ENCODE measurements around the gene TMC1.

Gene TMC1

DNA sequence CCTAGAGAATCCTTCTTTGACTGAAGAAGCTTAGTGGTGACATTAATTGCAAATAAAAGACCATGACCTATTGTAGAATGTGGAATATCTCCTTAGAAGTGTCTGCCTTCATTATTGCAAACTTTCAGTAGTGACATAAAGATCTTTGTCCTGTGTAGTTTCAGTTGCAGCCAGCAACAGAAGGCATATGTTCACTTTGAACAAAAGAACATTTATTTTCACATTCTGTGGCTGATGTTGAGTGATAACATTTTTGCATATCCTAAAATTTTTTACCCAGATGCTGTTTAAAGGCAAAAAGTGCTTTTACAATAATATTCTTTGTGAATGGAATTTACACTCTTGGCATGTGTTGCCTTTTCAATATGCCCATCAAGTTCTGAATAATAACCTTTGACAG is 165.9 kb downstream of the TMC1 start:
- no peak for DNase-seq

DNA sequence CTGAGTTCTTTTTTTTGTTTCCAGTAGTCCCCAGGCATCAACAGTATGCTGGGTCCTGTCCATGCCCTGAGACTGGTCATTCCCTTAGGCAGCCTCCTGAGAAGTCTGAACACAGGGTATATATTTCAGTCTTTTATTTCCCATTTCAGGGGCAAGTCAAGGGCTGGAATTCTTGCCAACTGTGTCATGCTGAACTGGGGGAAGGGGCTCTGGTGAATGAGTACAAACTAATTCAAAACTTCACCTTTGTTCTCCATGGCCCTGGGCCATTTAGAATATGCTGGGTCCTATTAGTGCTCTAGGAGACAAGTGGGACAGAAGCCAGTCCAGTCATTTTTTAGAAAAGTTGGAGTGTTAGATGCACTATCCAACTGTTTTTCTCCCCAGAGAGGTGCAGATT is 170.3 kb downstream of the TMC1 start:
- DNase-seq, result no peak

DNA sequence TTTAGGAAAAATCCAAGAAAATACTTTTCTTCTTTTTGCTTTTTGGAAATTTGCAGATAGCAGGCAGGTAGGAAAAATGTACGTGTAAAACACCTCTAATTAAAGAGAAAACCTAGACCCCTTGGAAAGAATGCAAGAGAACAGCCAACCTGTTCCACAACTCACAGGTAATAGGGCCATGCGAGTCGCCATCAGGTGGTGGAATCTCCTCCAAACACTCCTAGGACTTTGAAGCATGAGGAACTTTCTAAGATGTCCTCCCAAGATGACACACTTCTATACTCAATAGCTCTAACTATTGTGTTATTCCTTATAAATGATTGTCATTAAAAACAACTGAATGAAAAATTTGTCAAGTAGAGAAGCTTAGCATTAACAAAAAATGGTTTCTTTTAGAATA is 174.0 kb downstream of the TMC1 start:
- no peak for DNase-seq

DNA sequence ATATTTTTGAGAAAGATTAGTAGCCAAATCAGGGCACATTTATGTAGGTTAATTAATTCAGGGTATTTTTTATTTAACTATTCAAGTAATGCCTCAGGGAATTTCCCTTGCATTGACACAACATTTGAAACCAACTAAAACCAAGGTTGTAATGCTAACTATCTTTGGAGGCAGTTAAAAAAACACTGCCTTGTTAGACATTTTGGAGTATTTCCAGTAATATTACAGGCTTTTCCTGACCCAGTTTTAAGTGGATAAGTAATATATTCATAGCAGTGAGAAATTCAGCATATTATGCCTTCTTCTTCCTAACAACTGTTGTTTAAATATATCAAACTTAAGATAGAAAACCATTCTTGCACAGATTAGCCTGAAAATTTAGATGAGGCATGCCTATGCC is 175.1 kb downstream of the TMC1 start:
- no peak for DNase-seq

DNA sequence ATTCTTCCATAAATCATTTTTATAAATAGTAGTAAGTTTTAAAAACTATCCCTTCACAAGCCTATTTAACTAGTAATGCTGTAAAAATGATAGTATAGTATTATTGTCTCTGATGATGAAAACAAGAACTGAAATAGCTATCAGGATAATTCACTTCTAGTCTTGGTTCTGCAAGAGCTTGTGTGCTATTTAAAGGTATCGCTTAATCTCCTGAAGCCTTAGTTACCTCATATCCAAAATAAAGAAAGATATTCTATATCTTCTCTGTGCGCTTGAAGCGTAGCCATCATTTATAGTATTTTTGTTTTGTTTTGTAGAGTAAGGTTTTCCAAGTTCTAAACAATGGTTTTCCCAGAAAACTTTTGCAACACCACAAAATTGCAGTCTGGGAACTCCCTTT is 180.1 kb downstream of the TMC1 start:
- DNase-seq, result no peak

DNA sequence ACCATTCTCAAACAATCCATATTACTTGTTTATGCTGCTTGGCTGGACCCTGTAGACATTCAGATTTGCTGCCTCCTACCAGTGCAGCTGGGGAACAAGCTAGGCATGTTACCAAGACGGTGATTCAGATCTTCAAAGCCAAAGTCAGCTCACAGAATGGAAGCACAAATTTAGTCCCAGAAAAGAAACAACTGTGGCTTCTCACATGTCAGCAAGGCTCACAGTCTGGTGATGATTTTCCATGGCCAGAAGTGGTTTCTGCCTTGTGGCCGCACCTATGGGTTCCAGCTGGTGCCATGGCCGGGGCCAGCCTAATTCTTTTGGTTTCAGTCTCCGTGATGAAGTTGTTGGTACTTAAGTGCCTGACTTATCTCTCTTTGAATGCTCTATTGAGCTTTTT is 182.2 kb downstream of the TMC1 start:
- DNase-seq, result no peak

DNA sequence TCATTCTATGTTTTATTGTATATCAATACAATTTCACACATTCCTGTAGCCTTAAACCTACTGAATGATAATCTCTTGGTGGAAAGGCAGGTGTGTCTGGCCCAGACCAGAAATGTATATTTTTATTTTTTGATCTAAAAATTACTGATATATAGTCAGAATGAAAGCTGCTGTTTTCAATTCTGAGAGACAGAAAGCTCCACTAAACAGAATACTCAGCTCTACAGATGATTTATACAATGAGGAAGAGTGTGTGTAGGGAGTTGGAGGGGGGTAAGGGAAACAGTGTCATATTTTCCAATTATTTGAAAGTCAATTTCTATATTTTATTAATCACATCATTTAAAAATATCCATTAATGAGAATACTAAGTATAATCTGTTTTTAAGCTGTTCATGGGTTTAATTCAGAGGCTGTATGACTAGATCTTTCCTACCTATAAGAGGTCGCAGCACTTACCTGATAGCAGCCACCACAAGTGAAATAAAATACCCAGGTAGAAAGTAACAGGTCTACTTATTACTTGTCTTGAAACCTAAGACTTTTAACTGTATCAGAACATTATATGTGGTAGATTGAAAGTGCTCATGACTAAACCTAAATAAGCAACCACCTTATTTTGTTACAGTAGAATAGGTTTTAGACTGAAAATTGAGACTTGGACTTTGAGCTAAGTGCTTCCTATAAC is 183.4 kb downstream of the TMC1 start:
- DNase-seq, result no peak

DNA sequence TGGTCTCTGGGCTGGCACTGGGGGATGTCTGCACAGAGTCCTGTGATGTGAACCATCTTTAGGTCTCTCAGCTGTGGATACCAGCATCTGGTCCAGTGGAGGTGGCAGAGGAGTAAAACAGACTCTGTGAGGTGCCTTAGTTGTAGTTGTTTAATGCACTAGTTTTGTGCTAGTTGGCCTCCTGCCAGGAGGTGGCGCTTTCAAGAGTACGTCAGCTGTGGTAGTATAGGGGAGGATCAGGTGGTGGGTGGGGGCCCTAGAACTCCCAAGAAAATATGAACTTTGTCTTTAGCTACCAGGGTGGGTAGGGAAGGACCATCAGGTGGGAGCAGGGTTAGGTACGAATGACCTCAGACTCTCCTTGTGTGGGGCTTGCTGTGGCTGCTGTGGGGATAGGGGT is 197.1 kb downstream of the TMC1 start:
- no peak for DNase-seq

DNA sequence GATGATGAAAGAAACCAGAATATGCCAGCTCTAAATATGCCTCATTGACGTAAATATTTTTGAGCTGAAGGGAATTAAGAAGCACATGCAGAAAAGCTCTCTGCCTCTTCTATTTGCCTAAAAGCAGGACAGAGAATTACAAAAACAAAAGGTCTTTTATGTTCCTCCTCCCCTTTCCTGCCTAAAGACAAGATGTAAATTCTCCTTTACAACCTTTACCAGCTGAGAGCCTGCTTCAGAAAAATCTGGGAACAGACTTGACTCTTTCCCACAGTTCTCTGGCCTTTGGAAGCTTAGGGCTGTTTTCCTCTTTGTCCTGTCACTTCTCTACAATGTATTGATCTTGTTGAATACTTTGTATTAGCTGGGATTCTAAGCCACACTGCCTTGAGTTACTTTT is 199.7 kb downstream of the TMC1 start:
- no peak for DNase-seq

DNA sequence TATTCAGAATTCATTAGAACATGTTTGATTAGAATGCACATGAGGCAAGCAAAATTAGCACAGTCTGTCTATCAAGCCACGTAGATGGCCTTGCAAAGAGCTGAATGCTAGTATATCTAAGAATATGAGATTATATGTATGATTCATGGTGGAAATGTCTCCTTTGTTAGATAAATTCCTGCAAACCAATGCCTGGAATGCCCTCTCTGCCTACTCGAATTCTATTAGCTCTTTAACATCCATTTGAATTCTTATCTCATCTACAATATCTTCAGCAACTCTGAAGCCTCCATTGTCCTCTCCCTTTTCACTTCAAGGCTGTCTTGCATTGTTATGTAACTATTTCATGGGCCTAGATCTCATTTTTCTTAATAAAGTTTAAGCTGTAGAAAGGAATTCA is 205.5 kb downstream of the TMC1 start:
- no peak for DNase-seq

DNA sequence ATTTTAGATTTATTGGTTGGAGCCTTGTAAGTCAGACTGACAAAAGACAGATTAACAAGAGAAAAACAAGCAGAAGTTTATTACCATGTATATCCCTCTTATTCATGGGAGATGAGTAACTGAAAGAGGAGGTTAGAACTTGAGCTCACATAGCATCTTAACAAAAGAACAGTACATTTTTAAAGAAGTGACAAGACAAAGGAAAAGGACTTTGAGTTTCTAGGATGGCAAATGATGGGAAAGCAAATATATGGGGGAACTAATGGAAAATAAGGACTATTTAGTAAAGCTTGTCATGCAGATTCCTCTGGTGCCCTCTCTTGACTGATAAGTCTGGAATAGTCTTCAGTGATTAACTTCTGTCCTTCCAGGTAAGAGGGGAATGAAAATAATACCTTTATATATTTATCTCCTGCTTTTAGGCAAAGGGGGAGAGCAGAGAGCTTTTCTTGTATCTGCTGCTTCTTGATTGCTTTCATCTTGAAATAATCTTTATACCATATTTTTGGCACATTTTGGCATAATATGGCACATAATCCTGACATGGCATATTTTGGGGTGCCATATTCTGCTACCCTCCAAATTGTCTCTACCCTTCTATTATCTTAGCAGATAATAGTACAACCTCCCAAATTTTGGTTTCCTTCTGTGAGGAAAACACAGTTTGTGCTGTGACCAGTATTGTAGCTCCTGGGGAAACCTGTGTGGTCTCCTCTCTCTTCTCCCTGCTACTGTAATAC is 206.8 kb downstream of the TMC1 start:
- no peak for DNase-seq

DNA sequence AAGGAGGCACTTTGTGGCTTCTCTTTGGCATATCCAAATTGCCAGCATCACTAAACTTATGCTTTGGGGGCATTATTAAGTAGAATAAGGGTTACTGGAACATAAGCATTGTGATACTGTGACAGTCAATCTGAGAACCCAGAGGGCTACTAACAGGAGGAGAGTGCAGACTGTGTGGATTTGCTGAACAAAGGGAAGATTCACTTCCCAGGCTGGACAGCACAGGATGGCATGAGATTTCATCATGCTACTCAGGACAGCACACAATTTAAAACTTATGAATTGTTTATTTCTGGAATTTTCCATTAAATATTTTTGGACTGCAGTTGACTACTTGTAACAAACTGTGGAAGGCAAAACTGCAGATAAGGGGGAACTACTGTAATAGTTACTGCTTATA is 212.5 kb downstream of the TMC1 start:
- no peak for DNase-seq

DNA sequence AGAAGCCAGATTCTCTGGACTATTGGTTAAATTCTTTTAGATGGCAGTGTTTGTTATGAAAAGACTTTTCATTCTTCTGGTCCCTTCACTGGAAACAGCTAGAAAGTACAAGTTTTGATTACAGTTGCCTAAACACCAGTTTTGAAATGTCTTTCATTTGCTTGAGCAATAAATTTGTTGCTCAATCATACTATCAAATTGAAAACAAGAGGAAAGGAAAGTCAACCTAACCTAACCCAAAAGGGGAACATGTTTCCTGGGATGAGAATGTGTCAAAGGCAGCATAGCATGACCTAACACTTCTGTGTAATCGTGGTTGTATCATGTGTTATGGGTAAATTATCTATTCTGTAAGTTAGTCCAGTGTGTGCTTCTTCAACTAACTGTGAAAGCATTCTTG is 213.2 kb downstream of the TMC1 start:
- DNase-seq, result no peak

DNA sequence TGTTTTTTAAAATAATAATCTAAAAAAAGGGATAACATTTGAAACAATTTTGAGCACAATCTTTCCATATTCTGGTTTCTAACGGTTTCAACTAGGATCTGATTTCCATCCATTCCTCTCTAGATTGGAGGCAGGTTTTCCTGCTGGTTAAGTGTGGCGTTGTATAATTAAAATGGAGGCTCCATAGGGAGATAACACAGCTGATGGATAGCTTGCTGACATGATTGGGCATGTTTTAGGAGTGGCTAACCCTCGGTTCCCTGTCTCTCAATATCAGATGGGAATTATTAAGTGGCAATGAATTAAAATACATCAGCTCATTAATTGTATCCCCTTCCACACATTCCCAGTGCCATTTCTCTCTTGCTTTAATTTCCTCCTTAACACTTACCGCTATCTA is 222.4 kb downstream of the TMC1 start:
- no peak for DNase-seq

DNA sequence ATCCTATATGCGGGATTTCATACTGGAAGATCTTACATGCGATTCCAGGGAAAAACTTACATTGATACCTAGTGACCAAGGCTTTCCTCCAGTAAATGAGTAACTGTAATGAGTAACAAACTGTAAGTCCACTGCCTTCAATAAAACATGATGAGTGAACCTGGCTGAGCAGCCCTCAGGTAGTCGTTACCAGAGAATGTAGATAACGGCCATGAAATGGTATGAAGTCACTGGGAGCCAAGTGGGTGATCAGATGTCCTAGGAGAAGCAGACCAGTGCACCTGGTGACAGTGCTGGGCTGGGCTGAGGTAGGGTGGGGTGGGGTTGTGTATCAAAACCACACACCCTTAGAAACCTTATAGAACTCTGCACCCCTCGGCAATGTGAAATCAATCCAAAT is 227.9 kb downstream of the TMC1 start:
- DNase-seq, result no peak

DNA sequence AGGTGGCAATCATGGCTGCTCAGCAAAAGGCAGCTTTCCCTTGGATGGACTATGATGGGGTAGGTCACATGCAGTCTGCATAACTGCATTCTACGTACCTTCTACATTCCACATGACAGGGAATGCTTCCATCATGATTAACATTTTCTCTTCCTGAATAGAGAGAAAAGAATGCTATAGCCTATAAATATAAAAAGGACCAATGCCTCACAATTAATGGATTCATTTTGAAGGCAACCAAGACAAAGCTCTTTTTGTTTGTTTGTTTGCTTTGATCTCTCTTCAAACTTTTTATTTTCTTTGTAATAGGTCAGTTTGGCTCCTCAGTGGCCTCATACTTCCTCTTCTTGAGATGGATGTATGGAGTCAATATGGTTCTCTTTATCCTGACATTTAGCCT is 230.1 kb downstream of the TMC1 start:
- no peak for DNase-seq

DNA sequence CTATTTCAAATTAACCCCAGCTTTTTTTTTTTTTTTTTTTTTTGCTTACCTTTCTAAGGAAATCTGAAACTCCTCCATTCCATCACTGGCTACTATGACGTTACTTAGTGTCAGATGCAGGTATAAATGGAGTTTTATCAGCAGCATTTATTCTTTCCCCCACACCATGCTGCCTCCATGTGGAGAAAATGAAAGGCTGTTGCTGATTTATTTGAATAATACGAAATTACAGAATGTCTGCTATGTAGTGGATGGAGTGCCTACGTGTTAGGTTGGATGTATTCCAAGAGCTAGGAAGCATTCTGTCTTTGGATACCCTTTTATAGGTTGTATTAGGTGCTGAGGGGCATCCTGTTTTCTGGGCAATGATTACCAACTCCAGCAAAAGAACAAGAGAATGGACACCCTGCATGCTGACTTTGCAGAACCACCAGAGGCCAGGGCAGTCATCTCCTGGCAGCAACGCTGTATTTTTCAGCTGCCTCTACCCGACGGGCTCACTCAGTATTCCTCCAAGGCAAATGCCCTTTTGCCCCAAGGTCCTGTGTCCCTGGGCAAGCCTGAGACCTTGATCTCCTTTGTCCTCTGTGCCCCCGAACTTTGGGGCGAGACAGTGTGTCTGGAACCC is 232.0 kb downstream of the TMC1 start:
- peak; percentile 58 for DNase-seq

DNA sequence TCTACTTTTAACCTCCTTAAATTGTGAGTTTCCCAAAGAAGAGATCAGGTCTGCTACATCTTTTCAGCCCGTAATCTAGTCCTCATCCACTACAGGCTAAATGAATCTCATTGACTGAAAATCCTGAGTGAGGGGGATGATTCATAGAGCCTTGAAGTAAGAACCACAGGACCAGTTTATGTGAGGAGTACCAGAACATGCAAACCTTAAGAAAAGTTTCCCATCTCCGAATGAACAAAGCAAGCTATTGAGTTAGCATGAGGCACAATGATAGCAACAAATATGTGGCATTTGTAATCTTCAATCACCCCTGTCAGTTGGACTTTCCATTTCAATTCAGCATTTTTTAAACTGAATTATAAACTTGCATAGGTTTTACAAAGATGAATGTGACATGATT is 234.4 kb downstream of the TMC1 start:
- no peak for DNase-seq

DNA sequence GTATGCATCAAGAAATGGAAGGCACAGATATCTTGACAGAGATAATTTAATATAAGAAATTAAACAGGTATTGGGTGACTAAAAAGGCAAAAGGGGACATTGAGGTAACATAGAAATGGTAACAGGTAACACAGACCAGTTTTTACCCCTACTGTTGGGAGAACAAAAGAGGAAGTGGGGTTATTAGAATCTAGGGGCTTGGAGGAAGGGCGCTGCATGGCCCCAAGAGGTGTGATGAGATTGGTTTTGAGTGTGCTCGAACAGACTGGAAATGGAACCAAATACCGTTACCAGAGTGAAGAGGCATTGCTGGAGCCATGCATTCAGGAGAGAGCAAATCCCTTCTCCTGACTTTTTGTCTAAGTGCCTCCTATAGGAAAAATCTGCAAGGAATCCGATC is 237.5 kb downstream of the TMC1 start:
- no peak for DNase-seq

DNA sequence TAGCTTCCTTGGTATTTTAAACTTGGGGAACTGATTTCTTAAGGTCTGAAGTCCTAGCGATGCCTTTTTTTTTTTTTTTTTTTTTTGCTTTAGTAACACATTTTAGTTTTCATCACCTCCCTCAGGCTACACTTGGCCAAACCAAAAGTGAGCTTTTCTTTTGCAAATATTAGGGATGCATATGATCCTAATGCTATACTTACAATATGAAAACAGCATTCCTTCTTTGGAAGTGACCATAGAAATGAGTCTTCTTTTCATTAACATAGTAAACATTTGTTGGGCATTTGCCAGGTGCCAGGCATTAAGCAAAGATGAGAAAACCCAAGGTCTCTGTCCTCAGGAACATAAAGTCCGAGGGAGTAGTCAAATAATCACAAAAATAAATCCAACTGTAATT is 241.6 kb downstream of the TMC1 start:
- DNase-seq, result no peak

DNA sequence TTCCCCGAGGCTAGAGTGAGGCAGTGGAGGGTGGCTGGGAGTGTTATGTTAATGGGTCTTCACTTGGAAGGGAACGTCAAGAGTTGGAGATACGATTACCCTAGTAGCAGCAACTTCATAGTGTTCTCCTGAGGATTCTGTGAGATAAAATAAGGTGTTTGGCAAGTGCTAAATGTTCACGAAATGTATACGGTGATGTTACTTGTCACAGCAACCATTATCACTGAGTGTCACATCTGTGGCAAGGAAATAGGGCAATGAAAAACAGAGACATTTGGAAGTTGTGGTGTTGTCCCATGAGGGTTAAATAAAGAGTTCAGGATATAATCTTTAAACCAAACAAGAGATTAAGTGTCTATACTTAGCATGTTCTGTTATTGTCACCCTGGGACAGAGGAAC is 248.1 kb downstream of the TMC1 start:
- no peak for DNase-seq

DNA sequence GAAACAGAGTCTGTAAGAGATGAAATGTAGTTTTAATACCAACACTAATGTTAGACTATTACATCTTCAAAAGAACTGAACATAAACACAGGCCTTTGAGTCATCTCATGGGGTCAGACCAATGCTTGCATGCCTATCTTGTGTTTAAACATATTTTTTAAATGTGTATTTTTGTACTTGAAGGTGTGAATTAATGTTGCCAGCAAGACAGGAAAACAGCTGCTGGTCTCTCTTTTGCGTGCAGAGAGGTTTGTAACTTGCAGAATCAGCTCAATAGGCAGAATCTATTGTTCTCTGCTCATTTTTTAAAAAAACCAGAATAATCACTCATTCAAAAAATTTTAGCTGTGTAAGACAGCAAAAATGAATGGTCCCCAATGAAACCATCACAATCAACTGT is 251.3 kb downstream of the TMC1 start:
- no peak for DNase-seq

DNA sequence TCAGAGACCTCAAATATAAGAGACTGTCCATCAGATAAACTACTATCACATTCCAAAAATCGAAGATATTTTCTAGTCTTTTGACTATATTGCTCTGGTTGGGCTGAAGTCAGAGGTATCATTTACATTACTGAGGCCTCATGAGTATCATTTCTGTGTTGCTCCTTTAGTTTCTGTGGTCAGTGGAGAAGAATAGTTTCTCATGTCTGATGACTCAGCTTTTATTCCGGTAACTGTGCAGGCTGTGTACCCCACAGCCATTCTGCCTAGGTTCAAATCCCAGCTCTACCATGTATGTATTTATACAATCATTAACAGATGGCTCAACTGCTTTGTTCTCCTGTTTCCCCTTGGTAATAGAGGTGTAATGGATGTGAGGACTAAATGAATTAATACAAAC is 252.2 kb downstream of the TMC1 start:
- DNase-seq, result no peak

DNA sequence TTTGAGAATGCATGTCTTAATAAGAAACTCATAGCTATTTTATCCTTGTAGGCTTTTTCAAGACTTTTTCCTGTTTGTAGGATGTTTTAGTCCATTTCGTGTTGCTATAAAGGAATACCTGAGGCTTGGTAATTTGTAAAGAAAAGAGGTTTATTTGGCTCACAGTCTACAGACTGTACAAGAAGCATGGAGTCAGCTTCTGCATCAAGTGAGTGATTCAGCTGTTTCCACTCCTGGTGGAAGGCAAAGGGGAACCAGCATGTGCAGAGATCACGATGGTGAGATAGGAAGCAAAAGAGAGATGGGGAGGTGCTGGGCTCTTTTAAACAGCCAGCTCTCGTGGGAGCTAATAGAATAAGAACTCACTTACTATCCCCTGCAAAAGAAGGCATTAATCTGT is 254.2 kb downstream of the TMC1 start:
- no peak for DNase-seq

DNA sequence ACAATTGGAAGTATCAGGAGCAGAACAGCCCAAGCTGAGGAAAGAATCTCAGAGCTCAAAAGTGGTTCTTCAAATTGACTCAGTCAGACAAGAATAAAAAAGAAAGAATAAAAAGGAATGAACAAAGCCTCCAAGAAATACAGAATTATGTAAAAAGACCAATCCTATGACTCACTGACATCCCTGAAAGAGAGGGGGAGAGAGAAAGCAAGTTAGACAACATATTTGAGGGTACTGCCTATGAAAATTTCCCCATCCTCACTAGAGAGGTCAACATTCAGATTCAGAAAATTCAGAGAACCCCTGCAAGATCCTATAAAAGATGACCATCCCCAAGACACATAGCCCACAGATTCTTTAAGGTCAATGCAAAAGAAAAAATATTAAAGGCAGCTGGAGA is 258.2 kb downstream of the TMC1 start:
- DNase-seq, result no peak

All from NCI-H1092 treated with DMSO at 0.1 percent for 48 hours (cell line).